Endodermal cell (in vitro differentiated cells): ENCODE results near the gene ASB15. TPM values are rescaled to one million over a fixed set of nuclear protein-coding genes. Genes with fewer than 3 reads are reported as not detected.

Experiments used
- DNase-seq: peaks from one replicate; pipeline ENCODE4 v3.0.0-alpha.2; 2017
- H3K27ac ChIP-seq: 2 replicates; pipeline ENCODE4 v1.5.1; 2013; ENCODE audit warnings: mild to moderate bottlenecking, low read depth, low read length, moderate library complexity
- H3K27me3 ChIP-seq: 2 replicates; pipeline ENCODE4 v1.6.1; 2013; ENCODE audit warnings: mild to moderate bottlenecking, low read length, moderate library complexity; ENCODE audit not compliant: insufficient read depth, control insufficient read depth, poor library complexity, severe bottlenecking
- H3K36me3 ChIP-seq: 2 replicates; pipeline ENCODE4 v1.7.0; 2013; ENCODE audit warnings: mild to moderate bottlenecking, low read length, moderate library complexity; ENCODE audit not compliant: control insufficient read depth, insufficient read depth
- H3K4me1 ChIP-seq: one replicate; pipeline ENCODE4 v1.7.0; 2013; ENCODE audit warnings: low read length; ENCODE audit not compliant: control insufficient read depth, insufficient read depth
- H3K4me3 ChIP-seq: 2 replicates; pipeline ENCODE4 v1.5.1; 2013; ENCODE audit warnings: mild to moderate bottlenecking, low read length, moderate library complexity
- H3K9ac ChIP-seq: 2 replicates; pipeline ENCODE4 v1.6.1; 2013; ENCODE audit warnings: mild to moderate bottlenecking, low read length, moderate library complexity; ENCODE audit not compliant: poor library complexity, severe bottlenecking; ENCODE audit errors: extremely low read depth
- H3K9me3 ChIP-seq: 2 replicates; pipeline ENCODE4 v1.6.1; 2013; ENCODE audit warnings: mild to moderate bottlenecking, low read length, moderate library complexity; ENCODE audit not compliant: control insufficient read depth
- H3K27ac Mint-ChIP-seq: 2 replicates; pipeline ENCODE4 v1.8.0; 2020; ENCODE audit warnings: mixed read lengths
- H3K27me3 Mint-ChIP-seq: 2 replicates; pipeline ENCODE4 v1.8.0; 2021; ENCODE audit warnings: mild to moderate bottlenecking, mixed read lengths; ENCODE audit not compliant: insufficient read depth
- H3K36me3 Mint-ChIP-seq: 2 replicates; pipeline ENCODE4 v1.8.0; 2020; ENCODE audit warnings: low read depth, mixed read lengths
- H3K4me1 Mint-ChIP-seq: 2 replicates; pipeline ENCODE4 v1.8.0; 2020; ENCODE audit warnings: mixed read lengths
- H3K4me3 Mint-ChIP-seq: 2 replicates; pipeline ENCODE4 v1.8.0; 2020; ENCODE audit warnings: mild to moderate bottlenecking, moderate library complexity, mixed read lengths
- H3K9me3 Mint-ChIP-seq: 2 replicates; pipeline ENCODE4 v1.8.0; 2020; ENCODE audit warnings: mild to moderate bottlenecking, mixed read lengths
- CTCF ChIP-seq: fragments of 200-600 bp; sonication (generic); conservative IDR thresholded peaks from 2 replicates; pipeline ENCODE4 v1.5.0; 2021; ENCODE audit warnings: antibody characterized with exemption, mild to moderate bottlenecking
- WGBS, 2 experiments: methylation state at CpG; one replicate each; pipeline versions ENCODE4 v1.1.5 to v1.1.7; 2013; ENCODE audit warnings: missing lambda C conversion rate in 2 of 2, mixed read lengths in 1 of 2; ENCODE audit not compliant: insufficient coverage in 1 of 2, insufficient read length in 1 of 2; 5-methylcytosine and 5-hydroxymethylcytosine counted together
- total RNA-seq, 2 donors: library from RNA; stranded (reverse); fragmentation: NEBNext Ultra II Directional in 1 of 2; extraction: Animal tissue kit (Norgen Biotek cat#: 25700) in 1 of 2; gene quantifications; 2 replicates in 1 of 2; 3 replicates in 1 of 2; pipeline ENCODE4 v1.2.1, GENCODE V29; 2021

ASB15 gene
- total RNA-seq, 2 donors from 2014 or later = not detected

GRCh38 chr7:123604739-123605138 is 3.1 kb downstream of the ASB15 start:
- H3K4me3 ChIP-seq = no peak overlapping the region
- no peak overlapping the region for H3K27ac Mint-ChIP-seq
- WGBS, 2 experiments = 78 to 100% methylated on average over 1 to 3 of the region's 3 CpGs
- H3K36me3 Mint-ChIP-seq = no peaks in the 10 kb centered on the region
- TF ChIP-seq CTCF = no peak
- H3K9me3 Mint-ChIP-seq = no peaks in the 10 kb centered on the region
- peaks cover 4% of the 10 kb centered on the region for H3K4me1 Mint-ChIP-seq
- no peaks in the 10 kb centered on the region for H3K4me1 ChIP-seq
- H3K27me3 Mint-ChIP-seq = no peaks in the 10 kb centered on the region
- no peak overlapping the region for H3K4me3 Mint-ChIP-seq
- H3K27me3 ChIP-seq = no peaks in the 10 kb centered on the region
- no peaks in the 10 kb centered on the region for H3K36me3 ChIP-seq
- no peak overlapping the region for H3K9ac ChIP-seq
- no peak overlapping the region for H3K27ac ChIP-seq
- H3K9me3 ChIP-seq = no peaks in the 10 kb centered on the region
- no peak for DNase-seq

GRCh38 chr7:123607423-123607975 is 5.9 kb downstream of the ASB15 start:
- WGBS, 2 experiments = 87 to 88% methylated on average over 1 to 4 of the region's 4 CpGs
- H3K27ac Mint-ChIP-seq = no peak overlapping the region
- Histone ChIP-seq H3K27ac (no peak overlapping the region), H3K4me3 (no peak overlapping the region), H3K9me3 (no peaks in the 10 kb centered on the region), H3K9ac (no peak overlapping the region), H3K4me1 (no peaks in the 10 kb centered on the region), H3K27me3 (no peaks in the 10 kb centered on the region), H3K36me3 (no peaks in the 10 kb centered on the region)
- H3K27me3 Mint-ChIP-seq = peaks cover 2% of the 10 kb centered on the region
- no peak for DNase-seq
- H3K36me3 Mint-ChIP-seq = no peaks in the 10 kb centered on the region
- H3K4me3 Mint-ChIP-seq = no peak overlapping the region
- H3K9me3 Mint-ChIP-seq = peaks cover 2% of the 10 kb centered on the region
- TF ChIP-seq CTCF = no peak
- H3K4me1 Mint-ChIP-seq = peaks cover 2% of the 10 kb centered on the region

GRCh38 chr7:123608991-123609882 is 7.6 kb downstream of the ASB15 start:
- no peak overlapping the region for H3K9ac ChIP-seq
- peaks cover 4% of the 10 kb centered on the region for H3K27me3 Mint-ChIP-seq
- H3K4me1 Mint-ChIP-seq = peaks cover 2% of the 10 kb centered on the region
- no peaks in the 10 kb centered on the region for H3K27me3 ChIP-seq
- H3K9me3 Mint-ChIP-seq = peaks cover 2% of the 10 kb centered on the region
- no peak for TF ChIP-seq CTCF
- 87 to 88% methylated on average over 3 to 5 of the region's 5 CpGs for WGBS, 2 experiments
- DNase-seq = no peak
- H3K27ac Mint-ChIP-seq = no peak overlapping the region
- H3K36me3 Mint-ChIP-seq = no peaks in the 10 kb centered on the region
- H3K27ac ChIP-seq = no peak overlapping the region
- H3K4me1 ChIP-seq = no peaks in the 10 kb centered on the region
- H3K4me3 ChIP-seq = no peak overlapping the region
- H3K36me3 ChIP-seq = no peaks in the 10 kb centered on the region
- no peaks in the 10 kb centered on the region for H3K9me3 ChIP-seq
- no peak overlapping the region for H3K4me3 Mint-ChIP-seq
